OCI-LY3 (cell line): Measurements from ENCODE around the gene CEP131.

Experiments
- H2AFZ ChIP-seq: fragments of 200-600, 300-600 bp; shearing (Covaris generic); 2 replicates; pipeline ENCODE4 v1.6.0; 2014; ENCODE audit warnings: antibody characterized with exemption, low read depth, low read length
- H3K27ac ChIP-seq: fragments of 200-600, 300-600 bp; sonication (generic); 2 replicates; pipeline ENCODE4 v1.5.1; 2014; ENCODE audit warnings: mild to moderate bottlenecking, low read length, moderate library complexity, mixed read lengths
- H3K27me3 ChIP-seq: fragments of 200-600, 300-600 bp; sonication (generic); 2 replicates; pipeline ENCODE4 v1.6.1; 2014; ENCODE audit warnings: low read depth, low read length, mixed read lengths
- H3K36me3 ChIP-seq: fragments of 200-600, 300-600 bp; sonication (generic); replicated peaks from 2 replicates; pipeline ENCODE3; 2014; ENCODE audit warnings: low read depth, low read length, mixed read lengths
- H3K4me1 ChIP-seq: fragments of 300-600, 200-600 bp; sonication (generic); 2 replicates; pipeline ENCODE4 v1.6.1; 2014; ENCODE audit warnings: low read length, mixed read lengths
- H3K4me2 ChIP-seq: fragments of 200-600, 300-600 bp; sonication (generic); 2 replicates; pipeline ENCODE4 v1.6.1; 2014; ENCODE audit warnings: low read length, mixed read lengths
- H3K4me3 ChIP-seq: fragments of 300-600, 200-600 bp; sonication (generic); 2 replicates; pipeline ENCODE4 v1.5.1; 2014; ENCODE audit warnings: antibody characterized with exemption, mild to moderate bottlenecking, low read length, moderate library complexity
- H3K79me2 ChIP-seq: fragments of 300-600, 200-600 bp; shearing (Covaris generic); 2 replicates; pipeline ENCODE4 v1.6.1; 2014; ENCODE audit warnings: mild to moderate bottlenecking, low read length, mixed read lengths
- H3K9ac ChIP-seq: fragments of 300-600, 200-600 bp; shearing (Covaris generic); 2 replicates; pipeline ENCODE4 v1.6.0; 2014; ENCODE audit warnings: mild to moderate bottlenecking, low read length, moderate library complexity
- H3K9me3 ChIP-seq: fragments of 200-600, 300-600 bp; shearing (Covaris generic); 2 replicates; pipeline ENCODE4 v1.6.1; 2014; ENCODE audit warnings: low read length, mixed read lengths; ENCODE audit not compliant: insufficient read depth
- H4K20me1 ChIP-seq: fragments of 200-600, 300-600 bp; sonication (generic); 2 replicates; pipeline ENCODE4 v1.6.1; 2016; ENCODE audit warnings: low read length, mixed read lengths; ENCODE audit not compliant: insufficient read depth
- CTCF ChIP-seq: fragments of 200-600, 300-600 bp; sonication (generic); IDR thresholded peaks from 2 replicates; pipeline ENCODE4 v1.5.1; 2014; ENCODE audit warnings: antibody characterized with exemption, low read length, low read depth
- EZH2phosphoT487 ChIP-seq: fragments of 200-600 bp; shearing (Covaris generic); IDR thresholded peaks from 2 replicates; pipeline ENCODE4 v1.6.1; 2018; ENCODE audit warnings: antibody characterized with exemption, mixed run types, low read depth

The CEP131 gene

GRCh38 chr17:81222906-81223761 is at the start of gene CEP131:
Gene CEP131, minus strand, starts transcription at chr17:81222965. Its CDS starts 2,909 bp downstream, at chr17:81220056.
- Histone ChIP-seq H3K4me3 (peak within 1 kb of the TSS; percentile 97), H3K27me3 (no peaks in the 10 kb centered on the region), H3K27ac (no peak within 1 kb of the TSS), H4K20me1 (no peaks in the 10 kb centered on the region), H2AFZ (peak within 1 kb of the TSS; percentile 59), H3K9ac (peak within 1 kb of the TSS; percentile 86), H3K79me2 (peaks cover 13% of the 10 kb centered on the region), H3K9me3 (peaks cover 3% of the 10 kb centered on the region; the same call in 1 of the 2 replicates), H3K4me2 (peak within 1 kb of the TSS; percentile 97), H3K36me3 (no peaks in the 10 kb centered on the region), H3K4me1 (peaks cover 26% of the 10 kb centered on the region)
- TF ChIP-seq EZH2phosphoT487, result no peak
- no peak for TF ChIP-seq CTCF

GRCh38 chr17:81271226-81271625 is 48.5 kb upstream of the CEP131 start:
- Histone ChIP-seq H3K4me3 (no peak overlapping the region), H3K9me3 (no peaks in the 10 kb centered on the region), H3K27ac (no peak overlapping the region), H3K36me3 (peaks cover 31% of the 10 kb centered on the region), H3K79me2 (no peaks in the 10 kb centered on the region), H2AFZ (no peak overlapping the region), H3K4me1 (no peaks in the 10 kb centered on the region), H3K27me3 (no peaks in the 10 kb centered on the region), H3K9ac (no peak overlapping the region), H3K4me2 (no peak overlapping the region), H4K20me1 (no peaks in the 10 kb centered on the region; the same call in 1 of the 2 replicates)
- no peak for TF ChIP-seq CTCF
- no peak for TF ChIP-seq EZH2phosphoT487

GRCh38 chr17:81270279-81270678 is 47.5 kb upstream of the CEP131 start:
- H3K27ac ChIP-seq, result no peak overlapping the region
- H3K27me3 ChIP-seq, result no peaks in the 10 kb centered on the region
- TF ChIP-seq CTCF, result no peak
- TF ChIP-seq EZH2phosphoT487, result no peak
- H2AFZ ChIP-seq, result no peak overlapping the region
- no peak overlapping the region for H3K4me2 ChIP-seq
- no peaks in the 10 kb centered on the region for H3K9me3 ChIP-seq
- no peaks in the 10 kb centered on the region; the same call in 1 of the 2 replicates for H4K20me1 ChIP-seq
- no peak overlapping the region for H3K4me3 ChIP-seq
- H3K36me3 ChIP-seq, result peaks cover 29% of the 10 kb centered on the region
- no peaks in the 10 kb centered on the region for H3K4me1 ChIP-seq
- no peaks in the 10 kb centered on the region for H3K79me2 ChIP-seq
- H3K9ac ChIP-seq, result no peak overlapping the region

- TF ChIP-seq EZH2phosphoT487, result no peak
- Histone ChIP-seq H3K36me3 (peaks cover 18% of the 10 kb centered on the region), H3K4me1 (no peaks in the 10 kb centered on the region), H3K27me3 (no peaks in the 10 kb centered on the region), H3K4me2 (no peak overlapping the region), H3K27ac (no peak overlapping the region), H2AFZ (no peak overlapping the region), H3K79me2 (no peaks in the 10 kb centered on the region), H3K9me3 (no peaks in the 10 kb centered on the region), H4K20me1 (no peaks in the 10 kb centered on the region), H3K4me3 (no peak overlapping the region), H3K9ac (no peak overlapping the region)
Observed at GRCh38 chr17:81267390-81268067, 44.8 kb upstream of the CEP131 start.
